HCT116 (cell line): Measurements from ENCODE around the gene TMF1. TPM values are rescaled to one million over a fixed set of nuclear protein-coding genes. Genes with fewer than 3 reads are reported as not detected.

Source experiments
- ATAC-seq: fragments of 200-7000 bp; cut with Tn5 transposase; 2 replicates; pipeline ENCODE4 v1.9.1; 2020; ENCODE audit warnings: mild to moderate bottlenecking, moderate library complexity
- BruUV-seq: library from RNA; stranded (reverse); fragments of 400-500 nt; replicated peaks from 2 replicates; lab custom pipeline; 2021; lab: Mats Ljungman, UMichigan
- CTCF ChIA-PET: fragments of 300-600 bp; sonication (Branson Sonifier 250); formaldehyde crosslinking; loops from one replicate; lab custom pipeline; 2021; ENCODE audit warnings: antibody characterized with exemption; lab: Charles Lee
- POLR2A ChIA-PET: fragments of 300-600, 350-600 bp; sonication (Branson Sonifier 250); formaldehyde crosslinking; loops from one replicate; lab custom pipeline; 2021; ENCODE audit warnings: antibody characterized with exemption; lab: Charles Lee
- RAD21 ChIA-PET, 2 experiments: fragments of 300-600 bp; sonication (Branson Sonifier 250); formaldehyde crosslinking; loops; one replicate each; lab custom pipeline; 2023; ENCODE audit warnings: low total read pairs in 2 of 2; ENCODE audit not compliant: uncharacterized antibody in 2 of 2, unreplicated experiment in 2 of 2, low non-redundant PET in 1 of 2; lab: Charles Lee
- DNase-seq: peaks from one replicate; pipeline ENCODE4 v3.0.0-alpha.2; 2010; ENCODE audit warnings: low read depth, low spot score
- H2AFZ ChIP-seq: fragments of 200-600 bp; shearing (Covaris generic), sonication (generic); 2 replicates; pipeline ENCODE4 v1.6.1; 2017; ENCODE audit warnings: low read depth, mixed run types, mixed read lengths, antibody characterized with exemption, low read length; ENCODE audit not compliant: poor library complexity, severe bottlenecking
- H3K27ac ChIP-seq: 2 replicates; pipeline ENCODE4 v1.5.1; 2012; ENCODE audit warnings: low read depth, low read length
- H3K27me3 ChIP-seq: fragments of 200-600 bp; sonication (generic); 2 replicates; pipeline ENCODE4 v1.6.1; 2016; ENCODE audit warnings: mixed run types, low read length, mixed read lengths; ENCODE audit not compliant: insufficient read depth
- H3K36me3 ChIP-seq, 2 experiments: fragments of 200-500 bp in 1 of 2; fragments of 200-600 bp in 1 of 2; sonication (Bioruptor generic) in 1 of 2; sonication (generic) in 1 of 2; 2 replicates each; pipeline versions ENCODE4 v1.5.1 to v1.6.1; 2014 to 2016; ENCODE audit warnings: low read length in 2 of 2, inconsistent platforms in 1 of 2, mixed read lengths in 1 of 2, mixed run types in 1 of 2; ENCODE audit not compliant: insufficient read depth in 2 of 2, control insufficient read depth in 1 of 2
- H3K4me1 ChIP-seq, 2 experiments: fragments of 200-600 bp in 1 of 2; sonication (generic) in 1 of 2; 2 replicates each; pipeline versions ENCODE4 v1.5.1 to v1.6.1; 2012 to 2017; ENCODE audit warnings: low read length in 2 of 2, inconsistent platforms in 1 of 2, mild to moderate bottlenecking in 1 of 2, mixed read lengths in 1 of 2, mixed run types in 1 of 2, moderate library complexity in 1 of 2; ENCODE audit not compliant: insufficient read depth in 2 of 2, control insufficient read depth in 1 of 2
- H3K4me2 ChIP-seq: fragments of 200-600 bp; sonication (generic); 2 replicates; pipeline ENCODE4 v1.6.1; 2017; ENCODE audit warnings: mixed run types, low read length, mixed read lengths
- H3K4me3 ChIP-seq, 2 experiments: fragments of 200-600 bp in 1 of 2; sonication (generic) in 1 of 2; replicated peaks in 1 of 2; 2 replicates each; pipeline ENCODE4 v1.5.1; 2011 to 2016; ENCODE audit warnings: low read length in 2 of 2, control low read depth in 1 of 2, low read depth in 1 of 2, mild to moderate bottlenecking in 1 of 2, mixed read lengths in 1 of 2, mixed run types in 1 of 2
- H3K79me2 ChIP-seq: fragments of 200-600 bp; sonication (generic); 2 replicates; pipeline ENCODE4 v1.6.1; 2017; ENCODE audit warnings: mild to moderate bottlenecking, mixed run types, low read length, moderate library complexity, mixed read lengths; ENCODE audit not compliant: insufficient read depth
- H3K9ac ChIP-seq: fragments of 200-600 bp; sonication (generic); 2 replicates; pipeline ENCODE4 v1.6.1; 2016; ENCODE audit warnings: low read length, mixed read lengths
- H3K9me2 ChIP-seq: fragments of 200-600 bp; sonication (generic), shearing (Covaris generic); 2 replicates; pipeline ENCODE4 v1.6.1; 2017; ENCODE audit warnings: mixed run types, mild to moderate bottlenecking, moderate library complexity; ENCODE audit not compliant: insufficient read depth
- H3K9me3 ChIP-seq, 2 experiments: fragments of 200-500 bp in 1 of 2; fragments of 200-600 bp in 1 of 2; sonication (Bioruptor generic) in 1 of 2; sonication (generic) in 1 of 2; 2 replicates each; pipeline ENCODE4 v1.6.1; 2014 to 2017; ENCODE audit warnings: low read length in 2 of 2, mixed read lengths in 2 of 2, inconsistent platforms in 1 of 2, low read depth in 1 of 2, mild to moderate bottlenecking in 1 of 2, mixed run types in 1 of 2, moderate library complexity in 1 of 2; ENCODE audit not compliant: control insufficient read depth in 1 of 2, insufficient read depth in 1 of 2
- H4K20me1 ChIP-seq: fragments of 200-600 bp; sonication (generic), shearing (Covaris generic); 2 replicates; pipeline ENCODE4 v1.6.1; 2017; ENCODE audit warnings: mixed run types, mild to moderate bottlenecking, moderate library complexity; ENCODE audit not compliant: insufficient read depth
- ATF3 ChIP-seq: IDR thresholded peaks from 2 replicates; pipeline ENCODE4 v1.6.1; 2012
- CBX3 ChIP-seq: IDR thresholded peaks from 2 replicates; pipeline ENCODE4 v1.6.1; 2012; ENCODE audit warnings: low read depth
- CEBPB ChIP-seq: IDR thresholded peaks from 2 replicates; pipeline ENCODE4 v1.6.1; 2012; ENCODE audit warnings: low read depth
- EGR1 ChIP-seq: IDR thresholded peaks from 2 replicates; pipeline ENCODE4 v1.6.1; 2012; ENCODE audit warnings: low read depth
- ELF1 ChIP-seq: IDR thresholded peaks from 2 replicates; pipeline ENCODE4 v1.6.1; 2012; ENCODE audit warnings: low read depth, borderline replicate concordance
- EZH2 ChIP-seq: fragments of 200-600 bp; sonication (generic); IDR thresholded peaks from 2 replicates; pipeline ENCODE4 v1.6.1; 2017; ENCODE audit warnings: antibody characterized with exemption, mixed run types
- EZH2phosphoT487 ChIP-seq: fragments of 200-600 bp; IDR thresholded peaks from 2 replicates; pipeline ENCODE4 v1.6.1; 2018; ENCODE audit warnings: antibody characterized with exemption, borderline replicate concordance
- FOSL1 ChIP-seq: IDR thresholded peaks from 2 replicates; pipeline ENCODE4 v1.6.1; 2012; ENCODE audit warnings: low read depth
- JUND ChIP-seq: IDR thresholded peaks from 2 replicates; pipeline ENCODE4 v1.6.1; 2012
- POLR2AphosphoS5 ChIP-seq: IDR thresholded peaks from 2 replicates; pipeline ENCODE4 v1.6.1; 2011; ENCODE audit warnings: mild to moderate bottlenecking, low read depth, low read length, moderate library complexity
- SIN3A ChIP-seq: IDR thresholded peaks from 2 replicates; pipeline ENCODE4 v1.6.1; 2012; ENCODE audit warnings: low read depth
- SRF ChIP-seq: IDR thresholded peaks from 2 replicates; pipeline ENCODE4 v1.6.1; 2012; ENCODE audit warnings: low read depth
- TCF7L2 ChIP-seq: IDR thresholded peaks from 2 replicates; pipeline ENCODE4 v1.7.0; 2011; ENCODE audit warnings: borderline replicate concordance, inconsistent platforms; ENCODE audit not compliant: insufficient read depth, insufficient read length; ENCODE audit errors: extremely low read depth
- YY1 ChIP-seq: IDR thresholded peaks from 2 replicates; pipeline ENCODE4 v1.6.1; 2011; ENCODE audit warnings: low read length, low read depth, moderate library complexity, mild to moderate bottlenecking; ENCODE audit not compliant: insufficient replicate concordance; ENCODE audit errors: extremely low read depth
- ZNF274 ChIP-seq: fragments of 200-500 bp; sonication (Bioruptor generic); IDR thresholded peaks from 2 replicates; pipeline ENCODE4 v1.6.1; 2014; ENCODE audit warnings: mild to moderate bottlenecking, low read depth, low read length, inconsistent platforms
- intact Hi-C: fragments of 100-400 bp; cut with micrococcal nuclease; formaldehyde crosslinking; loops from 2 replicates; pipeline ENCODE4 v1.10.0; 2022
- total RNA-seq: library from RNA; stranded (reverse); gene quantifications from one replicate; pipeline ENCODE4 v1.2.1, GENCODE V29; 2021; ENCODE audit not compliant: unreplicated experiment
- TF ChIP-seq, protein P1 (sequence below): IDR thresholded peaks from 2 replicates; pipeline ENCODE4 v1.6.1; 2012; ENCODE audit warnings: low read depth
- TF ChIP-seq, protein P2 (sequence below): IDR thresholded peaks from 2 replicates; pipeline ENCODE4 v1.6.1; 2012

Gene TMF1
- total RNA-seq, 1 experiment from 2014 or later = 27.3 TPM

DNA sequence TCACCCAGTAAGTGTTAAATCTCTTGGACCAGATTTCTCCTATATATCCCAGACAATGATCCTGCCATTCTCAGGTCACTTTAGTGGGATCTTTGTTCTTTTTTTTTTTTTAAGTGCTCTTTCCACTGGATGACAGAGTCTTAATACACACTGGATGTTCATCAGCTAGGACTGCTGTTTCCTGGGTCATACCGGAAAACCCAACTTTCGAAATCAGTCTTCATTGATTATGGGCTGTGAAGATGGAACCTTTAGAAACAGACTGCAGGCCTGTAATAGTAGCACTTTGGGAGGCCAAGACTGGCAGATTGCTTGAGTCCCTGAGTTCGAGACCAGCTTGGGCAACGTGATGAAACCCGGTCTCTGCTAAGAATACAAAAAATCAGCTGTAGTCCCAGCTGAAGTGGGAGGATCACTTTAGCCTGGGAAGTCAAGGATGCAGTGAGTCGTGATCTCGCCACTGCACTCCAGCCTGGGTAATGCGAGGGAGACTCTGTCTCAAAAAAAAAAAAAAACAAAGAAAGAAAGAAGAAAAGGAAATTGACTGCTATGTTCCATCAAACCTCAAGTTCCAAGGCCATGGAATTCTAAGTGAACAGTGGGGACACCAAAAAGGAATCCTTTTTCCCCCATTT, 40.9 kb downstream of the TMF1 start:
- ChIA-PET RAD21 (no interaction called here), CTCF (no interaction called here), POLR2A (no interaction called here)
- no peak overlapping the region for H2AFZ ChIP-seq
- H3K9me3 ChIP-seq = no peaks in the 10 kb centered on the region
- ATAC-seq (no peak), DNase-seq (no peak)
- no peaks in the 10 kb centered on the region for H3K79me2 ChIP-seq
- intact Hi-C loops = loop anchor here (5.0 kb wide), 1 partner anchor 41 kb away; the partner anchor contains the start of gene TMF1
- no peak overlapping the region for H3K4me2 ChIP-seq
- H3K4me1 ChIP-seq = peaks cover 4 to 18% of the 10 kb centered on the region in 2 experiments
- no peak overlapping the region for H3K27ac ChIP-seq
- no peaks in the 10 kb centered on the region for H3K9me2 ChIP-seq
- no peak overlapping the region for H3K4me3 ChIP-seq
- peaks cover 2 to 17% of the 10 kb centered on the region in 2 experiments; a peak in 2 of 4 replicates for H3K36me3 ChIP-seq
- no peak for TF ChIP-seq POLR2AphosphoS5
- TF ChIP-seq EZH2 = no peak
- no peak for TF ChIP-seq CBX3
- TF ChIP-seq SIN3A = no peak
- TF ChIP-seq YY1 = no peak
- no peak for TF ChIP-seq TCF7L2
- no peak for TF ChIP-seq CEBPB
- TF ChIP-seq JUND = no peak
- no peak for TF ChIP-seq FOSL1
- TF ChIP-seq SRF = no peak
- TF ChIP-seq EGR1 = no peak
- no peak for TF ChIP-seq ZNF274
- no peak for TF ChIP-seq ELF1
- TF ChIP-seq, protein P1, sequence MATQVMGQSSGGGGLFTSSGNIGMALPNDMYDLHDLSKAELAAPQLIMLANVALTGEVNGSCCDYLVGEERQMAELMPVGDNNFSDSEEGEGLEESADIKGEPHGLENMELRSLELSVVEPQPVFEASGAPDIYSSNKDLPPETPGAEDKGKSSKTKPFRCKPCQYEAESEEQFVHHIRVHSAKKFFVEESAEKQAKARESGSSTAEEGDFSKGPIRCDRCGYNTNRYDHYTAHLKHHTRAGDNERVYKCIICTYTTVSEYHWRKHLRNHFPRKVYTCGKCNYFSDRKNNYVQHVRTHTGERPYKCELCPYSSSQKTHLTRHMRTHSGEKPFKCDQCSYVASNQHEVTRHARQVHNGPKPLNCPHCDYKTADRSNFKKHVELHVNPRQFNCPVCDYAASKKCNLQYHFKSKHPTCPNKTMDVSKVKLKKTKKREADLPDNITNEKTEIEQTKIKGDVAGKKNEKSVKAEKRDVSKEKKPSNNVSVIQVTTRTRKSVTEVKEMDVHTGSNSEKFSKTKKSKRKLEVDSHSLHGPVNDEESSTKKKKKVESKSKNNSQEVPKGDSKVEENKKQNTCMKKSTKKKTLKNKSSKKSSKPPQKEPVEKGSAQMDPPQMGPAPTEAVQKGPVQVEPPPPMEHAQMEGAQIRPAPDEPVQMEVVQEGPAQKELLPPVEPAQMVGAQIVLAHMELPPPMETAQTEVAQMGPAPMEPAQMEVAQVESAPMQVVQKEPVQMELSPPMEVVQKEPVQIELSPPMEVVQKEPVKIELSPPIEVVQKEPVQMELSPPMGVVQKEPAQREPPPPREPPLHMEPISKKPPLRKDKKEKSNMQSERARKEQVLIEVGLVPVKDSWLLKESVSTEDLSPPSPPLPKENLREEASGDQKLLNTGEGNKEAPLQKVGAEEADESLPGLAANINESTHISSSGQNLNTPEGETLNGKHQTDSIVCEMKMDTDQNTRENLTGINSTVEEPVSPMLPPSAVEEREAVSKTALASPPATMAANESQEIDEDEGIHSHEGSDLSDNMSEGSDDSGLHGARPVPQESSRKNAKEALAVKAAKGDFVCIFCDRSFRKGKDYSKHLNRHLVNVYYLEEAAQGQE = no peak
- no peak for TF ChIP-seq ATF3
- TF ChIP-seq EZH2phosphoT487 = no peak
- TF ChIP-seq, protein P2, sequence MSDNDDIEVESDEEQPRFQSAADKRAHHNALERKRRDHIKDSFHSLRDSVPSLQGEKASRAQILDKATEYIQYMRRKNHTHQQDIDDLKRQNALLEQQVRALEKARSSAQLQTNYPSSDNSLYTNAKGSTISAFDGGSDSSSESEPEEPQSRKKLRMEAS = no peak
- TF ChIP-seq, all 23 proteins: peak for 0
- no peaks in the 10 kb centered on the region for H4K20me1 ChIP-seq
- no peak overlapping the region for H3K9ac ChIP-seq
- no peaks in the 10 kb centered on the region for H3K27me3 ChIP-seq
- no TSS peak for BruUV-seq
